Measurements from ENCODE around the gene OR6N2. TPM values are rescaled to one million over a fixed set of nuclear protein-coding genes. Genes with fewer than 3 reads are reported as not detected.

Gene OR6N2
- total and polyA plus RNA-seq, 2 experiments from 2014 or later, result not detected

DNA sequence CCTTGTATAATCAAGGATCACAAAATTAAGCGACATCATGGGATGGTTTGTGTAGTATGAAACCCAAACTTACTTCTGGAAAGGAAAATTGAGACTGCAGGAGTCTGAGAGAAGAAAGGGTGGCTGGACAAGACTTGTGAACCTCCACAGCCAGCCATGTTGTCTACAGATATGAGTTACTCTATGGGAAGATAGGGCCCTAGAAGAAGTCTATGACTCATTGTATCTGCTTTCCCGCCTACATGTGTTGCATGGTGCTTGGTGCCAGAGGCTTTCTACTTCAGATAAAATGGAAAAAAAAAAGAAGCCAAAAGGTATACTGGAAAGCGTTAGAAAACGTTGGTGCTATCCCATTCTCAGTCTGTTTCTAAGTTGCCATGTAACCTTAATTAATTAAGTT, 18.7 kb upstream of the OR6N2 start:
- no peaks in the 10 kb centered on the region for H3K36me3 ChIP-seq
- no peak overlapping the region for H3K4me3 ChIP-seq
- no peaks in the 10 kb centered on the region for H3K4me1 ChIP-seq (ENCODE audit: low read depth)
- H3K27me3 ChIP-seq, result no peaks in the 10 kb centered on the region
- peak in 1 of 2 donors; percentile 2 for DNase-seq (ENCODE audit: low read depth in 1 of 2, low spot score in 1 of 2)
- no peak overlapping the region for H3K27ac ChIP-seq
- no peaks in the 10 kb centered on the region for H3K9me3 ChIP-seq (ENCODE audit: low read depth)
- TF ChIP-seq, protein P1, sequence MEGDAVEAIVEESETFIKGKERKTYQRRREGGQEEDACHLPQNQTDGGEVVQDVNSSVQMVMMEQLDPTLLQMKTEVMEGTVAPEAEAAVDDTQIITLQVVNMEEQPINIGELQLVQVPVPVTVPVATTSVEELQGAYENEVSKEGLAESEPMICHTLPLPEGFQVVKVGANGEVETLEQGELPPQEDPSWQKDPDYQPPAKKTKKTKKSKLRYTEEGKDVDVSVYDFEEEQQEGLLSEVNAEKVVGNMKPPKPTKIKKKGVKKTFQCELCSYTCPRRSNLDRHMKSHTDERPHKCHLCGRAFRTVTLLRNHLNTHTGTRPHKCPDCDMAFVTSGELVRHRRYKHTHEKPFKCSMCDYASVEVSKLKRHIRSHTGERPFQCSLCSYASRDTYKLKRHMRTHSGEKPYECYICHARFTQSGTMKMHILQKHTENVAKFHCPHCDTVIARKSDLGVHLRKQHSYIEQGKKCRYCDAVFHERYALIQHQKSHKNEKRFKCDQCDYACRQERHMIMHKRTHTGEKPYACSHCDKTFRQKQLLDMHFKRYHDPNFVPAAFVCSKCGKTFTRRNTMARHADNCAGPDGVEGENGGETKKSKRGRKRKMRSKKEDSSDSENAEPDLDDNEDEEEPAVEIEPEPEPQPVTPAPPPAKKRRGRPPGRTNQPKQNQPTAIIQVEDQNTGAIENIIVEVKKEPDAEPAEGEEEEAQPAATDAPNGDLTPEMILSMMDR (IDR thresholded peaks at IDR 0.05; ENCODE audit: low read depth, low read length), result no peak

DNA sequence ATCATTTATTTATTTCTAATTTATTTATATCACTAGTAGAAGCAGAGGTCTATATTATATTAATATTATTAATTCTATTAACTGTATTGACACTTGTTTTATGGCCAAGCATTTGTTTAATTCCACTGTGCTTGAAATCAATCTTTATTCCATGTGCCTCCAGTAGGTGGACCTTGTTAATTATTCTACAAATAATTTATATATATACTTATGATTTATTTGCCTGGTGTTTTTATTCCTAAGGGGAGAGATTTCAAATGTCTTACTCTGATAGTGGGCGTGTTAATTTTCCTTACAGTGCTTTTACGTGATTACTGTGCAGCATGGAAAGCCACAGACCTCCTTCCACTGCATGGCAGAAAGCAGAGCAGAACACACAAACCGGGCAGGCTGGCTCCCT, 17.5 kb upstream of the OR6N2 start:
- Histone ChIP-seq H3K27me3 (no peaks in the 10 kb centered on the region), H3K36me3 (no peaks in the 10 kb centered on the region), H3K9me3 (ENCODE audit: low read depth) (no peaks in the 10 kb centered on the region), H3K4me3 (no peak overlapping the region), H3K4me1 (ENCODE audit: low read depth) (no peaks in the 10 kb centered on the region), H3K27ac (no peak overlapping the region)
- TF ChIP-seq, protein P1 (IDR thresholded peaks at IDR 0.05; ENCODE audit: low read depth, low read length), result no peak
- peak in 1 of 2 donors; percentile 5 for DNase-seq (ENCODE audit: low read depth in 1 of 2, low spot score in 1 of 2)

- Histone ChIP-seq H3K9me3 (ENCODE audit: low read depth) (no peaks in the 10 kb centered on the region), H3K27ac (no peak overlapping the region), H3K4me3 (no peak overlapping the region), H3K4me1 (ENCODE audit: low read depth) (no peaks in the 10 kb centered on the region), H3K36me3 (no peaks in the 10 kb centered on the region), H3K27me3 (no peaks in the 10 kb centered on the region)
- DNase-seq (ENCODE audit: low read depth in 1 of 2, low spot score in 1 of 2), result no peak
- TF ChIP-seq, protein P1 (IDR thresholded peaks at IDR 0.05; ENCODE audit: low read depth, low read length), result no peak
Observed at GRCh38 chr1:158794247-158794646, 13.2 kb upstream of the OR6N2 start.

- Histone ChIP-seq H3K4me1 (ENCODE audit: low read depth) (no peaks in the 10 kb centered on the region), H3K4me3 (no peak overlapping the region), H3K27me3 (no peaks in the 10 kb centered on the region), H3K9me3 (ENCODE audit: low read depth) (no peaks in the 10 kb centered on the region), H3K36me3 (no peaks in the 10 kb centered on the region), H3K27ac (no peak overlapping the region)
- TF ChIP-seq, protein P1 (IDR thresholded peaks at IDR 0.05; ENCODE audit: low read depth, low read length), result peak; percentile 32
- peak; percentile 3 to 6 for DNase-seq (ENCODE audit: low read depth in 1 of 2, low spot score in 1 of 2)
Observed at GRCh38 chr1:158793604-158794003, 12.6 kb upstream of the OR6N2 start.

GRCh38 chr1:158771950-158772866, 8.8 kb downstream of the OR6N2 start, which contains the start of gene OR6N1:
Gene OR6N1, minus strand, starts transcription at chr1:158772195. Its CDS starts 5,513 bp downstream, at chr1:158766682.
- Histone ChIP-seq H3K9me3 (ENCODE audit: low read depth) (no peaks in the 10 kb centered on the region), H3K4me1 (ENCODE audit: low read depth) (peaks cover 3% of the 10 kb centered on the region), H3K27ac (no peak within 1 kb of the TSS), H3K36me3 (no peaks in the 10 kb centered on the region), H3K4me3 (no peak within 1 kb of the TSS), H3K27me3 (no peaks in the 10 kb centered on the region)
- DNase-seq (ENCODE audit: low read depth in 1 of 2, low spot score in 1 of 2), result peak in 1 of 2 donors; percentile 6
- TF ChIP-seq, protein P1 (IDR thresholded peaks at IDR 0.05; ENCODE audit: low read depth, low read length), result no peak
